SK-N-SH (cell line): ENCODE measurements around the gene GRB2. TPM values are rescaled to one million over a fixed set of nuclear protein-coding genes. Genes with fewer than 3 reads are reported as not detected.

Experiments
- CTCF ChIA-PET: fragments of 300-600, 350-600 bp; formaldehyde crosslinking; extraction: SDS; loops from one replicate; lab custom pipeline; 2021; lab: Yijun Ruan, JAX
- POLR2A ChIA-PET: fragments of 350-600 bp; sonication (Branson Sonifier 250); formaldehyde crosslinking; extraction: SDS; loops from one replicate; lab custom pipeline; 2020; ENCODE audit warnings: antibody characterized with exemption, inconsistent platforms; lab: Yijun Ruan, JAX
- DNase-seq: peaks from one replicate; pipeline ENCODE4 v3.0.0; 2012
- H2AFZ ChIP-seq: fragments of 200-600 bp; sonication (generic); 2 replicates; pipeline ENCODE4 v1.8.1; 2016; ENCODE audit warnings: antibody characterized with exemption, mild to moderate bottlenecking, low read depth
- H3F3A ChIP-seq: fragments of 200-600 bp; sonication (generic); replicated peaks from 2 replicates; pipeline ENCODE3; 2016; ENCODE audit warnings: antibody characterized with exemption, mild to moderate bottlenecking; ENCODE audit not compliant: insufficient read depth
- H3K27ac ChIP-seq, 2 experiments: fragments of 200-500 bp in 1 of 2; fragments of 200-600 bp in 1 of 2; sonication (Bioruptor generic) in 1 of 2; sonication (generic), shearing (Covaris generic) in 1 of 2; 2 replicates each; pipeline versions ENCODE4 v1.5.1 to v1.6.1; 2014 to 2016; ENCODE audit warnings: low read depth in 2 of 2, inconsistent platforms in 1 of 2, low read length in 1 of 2, mild to moderate bottlenecking in 1 of 2, mixed read lengths in 1 of 2
- H3K27me3 ChIP-seq: fragments of 200-600 bp; sonication (generic), shearing (Covaris generic); 2 replicates; pipeline ENCODE4 v1.6.1; 2016; ENCODE audit warnings: mixed run types; ENCODE audit not compliant: insufficient read depth
- H3K36me3 ChIP-seq, 2 experiments: fragments of 200-500 bp in 1 of 2; fragments of 200-600 bp in 1 of 2; sonication (Bioruptor generic) in 1 of 2; sonication (generic) in 1 of 2; replicated peaks in 1 of 2; 2 replicates each; pipeline versions ENCODE3 to v1.5.1; 2014 to 2016; ENCODE audit warnings: low read length in 1 of 2, mild to moderate bottlenecking in 1 of 2; ENCODE audit not compliant: insufficient read depth in 2 of 2, control insufficient read depth in 1 of 2
- H3K4me1 ChIP-seq, 2 experiments: fragments of 200-500 bp in 1 of 2; fragments of 200-600 bp in 1 of 2; sonication (Bioruptor generic) in 1 of 2; sonication (generic), shearing (Covaris generic) in 1 of 2; 2 replicates each; pipeline versions ENCODE4 v1.5.1 to v1.6.1; 2014 to 2016; ENCODE audit warnings: low read depth in 1 of 2, low read length in 1 of 2, mixed run types in 1 of 2; ENCODE audit not compliant: insufficient read depth in 2 of 2, control insufficient read depth in 1 of 2
- H3K4me2 ChIP-seq: fragments of 200-600 bp; sonication (generic), shearing (Covaris generic); 2 replicates; pipeline ENCODE4 v1.6.1; 2017; ENCODE audit warnings: mixed run types
- H3K4me3 ChIP-seq, 2 experiments: fragments of 200-500 bp in 1 of 2; fragments of 200-600 bp in 1 of 2; sonication (Bioruptor generic) in 1 of 2; sonication (generic), shearing (Covaris generic) in 1 of 2; 2 replicates each; pipeline versions ENCODE4 v1.5.1 to v1.8.1; 2014 to 2016; ENCODE audit warnings: low read depth in 2 of 2, inconsistent platforms in 1 of 2, low read length in 1 of 2, mild to moderate bottlenecking in 1 of 2, mixed read lengths in 1 of 2, moderate library complexity in 1 of 2
- H3K79me2 ChIP-seq: fragments of 200-600 bp; sonication (generic); 2 replicates; pipeline ENCODE4 v1.8.1; 2017; ENCODE audit warnings: mild to moderate bottlenecking; ENCODE audit not compliant: insufficient read depth
- H3K9ac ChIP-seq: fragments of 200-600 bp; sonication (generic); 2 replicates; pipeline ENCODE4 v1.6.1; 2017; ENCODE audit warnings: mixed run types
- H3K9me2 ChIP-seq: fragments of 200-600 bp; sonication (generic); 2 replicates; pipeline ENCODE4 v1.6.1; 2017; ENCODE audit warnings: mixed run types
- H3K9me3 ChIP-seq: fragments of 200-600 bp; sonication (generic); 2 replicates; pipeline ENCODE4 v1.6.1; 2017; ENCODE audit warnings: mixed run types, mild to moderate bottlenecking, moderate library complexity
- H4K20me1 ChIP-seq: fragments of 200-600 bp; sonication (generic); 2 replicates; pipeline ENCODE4 v1.6.1; 2017; ENCODE audit warnings: mild to moderate bottlenecking, mixed run types; ENCODE audit not compliant: insufficient read depth
- GATA2 ChIP-seq: sonication (generic); formaldehyde crosslinking; IDR thresholded peaks from 2 replicates; pipeline ENCODE4 v1.5.0; 2020; ENCODE audit warnings: mild to moderate bottlenecking, missing genetic modification reagents
- RCOR1 ChIP-seq: fragments of 150-350 bp; IDR thresholded peaks from 2 replicates; pipeline ENCODE4 v1.6.1; 2017; ENCODE audit warnings: antibody characterized with exemption, low read length
- REST ChIP-seq: IDR thresholded peaks from 2 replicates; pipeline ENCODE4 v1.6.1; 2012; ENCODE audit warnings: mild to moderate bottlenecking, low read depth, low read length, moderate library complexity
- TCF12 ChIP-seq: IDR thresholded peaks from 2 replicates; pipeline ENCODE4 v1.4.0; 2012
- USF1 ChIP-seq: IDR thresholded peaks from 2 replicates; pipeline ENCODE4 v1.4.0; 2012; ENCODE audit warnings: low read depth, borderline replicate concordance
- WGBS: methylation state at CpG from one replicate; pipeline ENCODE4 v1.1.6; 2017; ENCODE audit warnings: low lambda C conversion rate; 5-methylcytosine and 5-hydroxymethylcytosine counted together
- polyA plus RNA-seq, 3 experiments: library from polyadenylated mRNA; depleted of rRNA; stranded (reverse); fragments of >200 nt; gene quantifications; 2 replicates each; pipeline ENCODE4 v1.2.3, GENCODE V29; 2012

The GRB2 gene
- polyA plus RNA-seq, 1 of the 3 experiments (the other 2 are of a cell fraction), result 89.6 TPM

- peaks cover 0 to 3% of the 10 kb centered on the region in 2 experiments for H3K36me3 ChIP-seq
- ChIA-PET CTCF (interaction anchor here (0.7 to 8.0 kb wide), 7 partner anchors 11 to 74 kb away, joined by 3 to 56 read pairs (median 5); partner anchors contain the start of gene MIF4GD), POLR2A (no interaction called here)
- no peak for DNase-seq
- H3F3A ChIP-seq, result peaks cover 24% of the 10 kb centered on the region
- peak overlapping the region; percentile 10; the same call in 1 of the 2 replicates for H3K4me2 ChIP-seq
- H3K9me3 ChIP-seq, result no peaks in the 10 kb centered on the region
- no peak overlapping the region for H2AFZ ChIP-seq
- TF ChIP-seq TCF12 (peak; percentile 27), REST (no peak)
- WGBS, result 56% methylated on average over 6 of the region's 6 CpGs
- H3K27me3 ChIP-seq, result no peaks in the 10 kb centered on the region
- H3K9ac ChIP-seq, result no peak overlapping the region
- H3K9me2 ChIP-seq, result no peaks in the 10 kb centered on the region
- H3K79me2 ChIP-seq, result peaks cover 94% of the 10 kb centered on the region
- H4K20me1 ChIP-seq, result peaks cover 79% of the 10 kb centered on the region
- peaks cover 6 to 9% of the 10 kb centered on the region in 2 experiments; a peak in 3 of 4 replicates for H3K4me1 ChIP-seq
- no peak overlapping the region for H3K4me3 ChIP-seq
- peak overlapping the region in 1 of 2 experiments; percentile 19; a peak in 1 of 4 replicates for H3K27ac ChIP-seq
These were observed 67.1 kb downstream of the GRB2 start for GRCh38 chr17:75338335-75338734.

GRCh38 chr17:75335315-75335714, 70.2 kb downstream of the GRB2 start:
- H3K27ac ChIP-seq, result peak overlapping the region in 1 of 2 experiments; percentile 11; a peak in 1 of 4 replicates
- 76% methylated on average over 3 of the region's 3 CpGs for WGBS
- H3K4me2 ChIP-seq, result no peak overlapping the region
- H3F3A ChIP-seq, result peaks cover 24% of the 10 kb centered on the region
- peaks cover 2 to 9% of the 10 kb centered on the region in 2 experiments; a peak in 3 of 4 replicates for H3K4me1 ChIP-seq
- peaks cover 50% of the 10 kb centered on the region for H4K20me1 ChIP-seq
- peaks cover 7 to 15% of the 10 kb centered on the region in 2 experiments for H3K36me3 ChIP-seq
- no peak overlapping the region for H3K9ac ChIP-seq
- CTCF ChIA-PET, result interaction anchor here (0.6 to 8.0 kb wide), 10 partner anchors 10 to 149 kb away, joined by 3 to 56 read pairs (median 6); partner anchors contain the start of genes MIF4GD and SLC25A19
- peaks cover 93% of the 10 kb centered on the region for H3K79me2 ChIP-seq
- H2AFZ ChIP-seq, result no peak overlapping the region
- peak; percentile 52; the same call in 1 of the 2 replicates for TF ChIP-seq GATA2 (CRISPR knock-in tag)
- TF ChIP-seq USF1, result no peak
- TF ChIP-seq RCOR1, result 0 out of 2 replicates have a peak, but pooled peaks have one; percentile 23
- H3K4me3 ChIP-seq, result no peak overlapping the region
- no peaks in the 10 kb centered on the region for H3K27me3 ChIP-seq
- POLR2A ChIA-PET, result interaction anchor here (1.0 to 1.3 kb wide), 2 partner anchors 59 to 121 kb away, joined by 4 read pairs; partner anchors contain the start of gene TMEM94
- peak; percentile 58 for DNase-seq
- H3K9me2 ChIP-seq, result no peaks in the 10 kb centered on the region
- no peaks in the 10 kb centered on the region for H3K9me3 ChIP-seq
